PC-9 (cell line): ENCODE results near the gene MMP21.

Experiments
- CTCF ChIP-seq: fragments of 200-600 bp; sonication (generic); conservative IDR thresholded peaks from 2 replicates; pipeline ENCODE4 v1.6.1; 2017; ENCODE audit warnings: mixed run types, antibody characterized with exemption, mild to moderate bottlenecking, moderate library complexity
- EZH2 ChIP-seq: fragments of 200-600 bp; sonication (generic); IDR thresholded peaks from 2 replicates; pipeline ENCODE4 v1.8.0; 2017; ENCODE audit warnings: antibody characterized with exemption, low read depth

DNA sequence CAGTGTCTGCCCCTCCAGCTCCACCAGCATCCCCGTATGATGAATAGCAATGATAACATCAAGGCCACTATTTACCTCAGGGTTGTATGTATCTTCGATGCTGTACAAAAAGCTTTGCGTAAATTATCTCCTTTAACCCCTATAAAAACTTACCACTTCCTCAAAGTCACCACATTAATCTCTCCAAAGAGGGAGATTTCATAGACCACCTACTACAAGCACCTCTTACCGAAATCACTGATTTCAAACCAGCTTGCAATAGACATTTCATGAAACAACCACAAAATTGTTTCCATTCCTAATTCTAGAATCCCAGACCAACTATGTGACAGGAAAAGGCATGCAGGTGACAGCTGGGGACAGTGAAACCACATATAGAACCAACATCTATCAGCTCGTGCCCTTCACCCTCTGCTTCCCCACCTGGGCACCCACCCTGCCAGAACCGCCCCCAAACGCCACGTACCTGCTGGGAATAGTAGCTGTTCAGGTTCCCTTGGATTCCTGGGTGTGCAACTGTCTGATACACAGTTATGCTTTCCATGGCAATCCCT lies 20.1 kb upstream of the MMP21 start:
- TF ChIP-seq CTCF (no peak), EZH2 (no peak)
